Measurements from ENCODE around the gene PCDH12. TPM values are rescaled to one million over a fixed set of nuclear protein-coding genes. Genes with fewer than 3 reads are reported as not detected.

PCDH12 gene
- total RNA-seq, 1 experiment from 2014 or later = 0.15 TPM

DNA sequence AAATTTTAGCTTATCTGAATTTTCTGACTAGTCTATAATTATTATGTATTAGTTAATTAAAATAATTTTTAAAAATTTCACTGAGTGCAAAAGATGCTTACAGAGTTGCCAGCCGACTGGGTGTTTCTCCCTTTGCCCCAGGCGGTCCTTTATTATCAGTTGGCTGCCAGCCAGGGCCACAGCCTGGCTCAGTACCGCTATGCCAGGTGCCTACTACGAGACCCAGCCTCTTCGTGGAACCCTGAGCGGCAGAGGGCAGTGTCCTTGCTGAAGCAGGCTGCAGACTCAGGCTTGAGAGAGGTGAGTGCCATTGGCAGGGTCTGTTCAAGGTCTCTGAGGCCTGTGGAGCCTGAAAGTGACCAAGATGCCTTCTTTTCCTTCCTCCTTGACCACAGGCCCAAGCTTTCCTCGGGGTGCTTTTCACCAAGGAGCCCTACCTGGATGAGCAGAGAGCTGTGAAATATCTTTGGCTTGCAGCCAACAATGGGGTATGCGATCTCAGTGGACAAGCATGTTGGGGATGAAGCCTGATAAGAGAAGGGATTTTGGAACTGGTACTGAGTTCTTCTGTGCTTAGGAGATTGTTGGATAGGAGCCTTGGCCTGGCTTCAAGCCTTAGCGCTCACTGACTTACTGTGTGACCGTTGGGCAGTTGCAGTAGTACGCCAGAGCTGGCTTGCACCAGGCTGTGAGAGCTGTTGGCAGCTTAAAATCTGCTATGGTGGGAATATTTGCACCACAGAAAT lies 23.7 kb downstream of the PCDH12 start:
- no peak for DNase-seq
- Histone ChIP-seq H3K9ac (ENCODE audit: low read length) (no peak overlapping the region), H2AFZ (ENCODE audit: low read length) (no peak overlapping the region), H3K36me3 (ENCODE audit: low read depth, low read length) (peaks cover 9% of the 10 kb centered on the region), H3K4me3 (ENCODE audit: low read length) (no peak overlapping the region), H3K27ac (ENCODE audit: low read length) (no peak overlapping the region), H4K20me1 (ENCODE audit: low read length) (no peaks in the 10 kb centered on the region), H3F3A (ENCODE audit: low read length, unreplicated experiment) (no peaks in the 10 kb centered on the region), H3K27me3 (ENCODE audit: low read length) (no peaks in the 10 kb centered on the region), H3K4me2 (ENCODE audit: low read length) (no peak overlapping the region), H3K79me2 (ENCODE audit: low read length) (no peaks in the 10 kb centered on the region), H3K9me2 (replicated peaks; ENCODE audit: low read length) (no peaks in the 10 kb centered on the region), H3K4me1 (ENCODE audit: insufficient read depth, low read length) (no peaks in the 10 kb centered on the region), H3K9me3 (ENCODE audit: low read length) (no peaks in the 10 kb centered on the region)
- intact Hi-C loops (cut with micrococcal nuclease) = no loop called here
- POLR2A ChIA-PET (ENCODE audit: unreplicated experiment) = no interaction called here
- CTCF ChIA-PET = interaction anchor here (0.6 kb wide), 1 partner anchor 270 kb away, joined by 3 read pairs; no protein-coding TSS in a partner anchor
- BruUV-seq (replicated peaks) = no TSS peak
- no peak for ATAC-seq
- TF ChIP-seq, protein P1, sequence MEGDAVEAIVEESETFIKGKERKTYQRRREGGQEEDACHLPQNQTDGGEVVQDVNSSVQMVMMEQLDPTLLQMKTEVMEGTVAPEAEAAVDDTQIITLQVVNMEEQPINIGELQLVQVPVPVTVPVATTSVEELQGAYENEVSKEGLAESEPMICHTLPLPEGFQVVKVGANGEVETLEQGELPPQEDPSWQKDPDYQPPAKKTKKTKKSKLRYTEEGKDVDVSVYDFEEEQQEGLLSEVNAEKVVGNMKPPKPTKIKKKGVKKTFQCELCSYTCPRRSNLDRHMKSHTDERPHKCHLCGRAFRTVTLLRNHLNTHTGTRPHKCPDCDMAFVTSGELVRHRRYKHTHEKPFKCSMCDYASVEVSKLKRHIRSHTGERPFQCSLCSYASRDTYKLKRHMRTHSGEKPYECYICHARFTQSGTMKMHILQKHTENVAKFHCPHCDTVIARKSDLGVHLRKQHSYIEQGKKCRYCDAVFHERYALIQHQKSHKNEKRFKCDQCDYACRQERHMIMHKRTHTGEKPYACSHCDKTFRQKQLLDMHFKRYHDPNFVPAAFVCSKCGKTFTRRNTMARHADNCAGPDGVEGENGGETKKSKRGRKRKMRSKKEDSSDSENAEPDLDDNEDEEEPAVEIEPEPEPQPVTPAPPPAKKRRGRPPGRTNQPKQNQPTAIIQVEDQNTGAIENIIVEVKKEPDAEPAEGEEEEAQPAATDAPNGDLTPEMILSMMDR (conservative IDR thresholded peaks at IDR 0.05; ENCODE audit: low read depth, low read length) = no peak
- TF ChIP-seq EZH2 (IDR thresholded peaks at IDR 0.05; ENCODE audit: low read length, unreplicated experiment) (no peak), EZH2phosphoT487 (IDR thresholded peaks at IDR 0.05; ENCODE audit: borderline replicate concordance, low read length) (no peak)

DNA sequence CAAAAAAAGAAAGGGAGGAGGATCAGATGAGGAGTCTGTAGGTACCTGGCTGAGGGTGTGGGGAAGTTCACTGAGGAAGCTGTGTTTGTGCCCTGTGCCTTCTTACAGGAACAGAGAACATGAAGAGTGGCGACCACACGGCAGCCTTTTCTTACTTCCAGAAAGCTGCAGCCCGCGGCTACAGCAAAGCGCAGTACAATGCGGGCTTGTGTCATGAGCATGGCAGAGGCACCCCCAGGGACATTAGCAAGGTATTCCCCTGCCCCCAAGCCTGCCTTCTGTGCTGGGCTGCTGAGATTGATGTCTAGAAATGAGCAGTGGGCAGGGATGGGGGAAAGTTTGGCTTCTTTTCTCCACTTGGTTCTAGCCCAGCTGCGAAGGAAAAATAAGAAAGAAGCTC lies 24.9 kb downstream of the PCDH12 start:
- H3K4me1 ChIP-seq (ENCODE audit: insufficient read depth, low read length) = no peaks in the 10 kb centered on the region
- no peak overlapping the region for H2AFZ ChIP-seq (ENCODE audit: low read length)
- no peak overlapping the region for H3K9ac ChIP-seq (ENCODE audit: low read length)
- no peaks in the 10 kb centered on the region for H3K79me2 ChIP-seq (ENCODE audit: low read length)
- H3K27me3 ChIP-seq (ENCODE audit: low read length) = no peaks in the 10 kb centered on the region
- POLR2A ChIA-PET (ENCODE audit: unreplicated experiment) = no interaction called here
- peaks cover 15% of the 10 kb centered on the region for H3K36me3 ChIP-seq (ENCODE audit: low read depth, low read length)
- no peaks in the 10 kb centered on the region for H3K9me3 ChIP-seq (ENCODE audit: low read length)
- BruUV-seq (replicated peaks) = no TSS peak
- intact Hi-C loops (cut with micrococcal nuclease) = no loop called here
- H3K9me2 ChIP-seq (replicated peaks; ENCODE audit: low read length) = no peaks in the 10 kb centered on the region
- ATAC-seq = no peak
- CTCF ChIA-PET = no interaction called here
- H3K4me2 ChIP-seq (ENCODE audit: low read length) = no peak overlapping the region
- no peaks in the 10 kb centered on the region for H4K20me1 ChIP-seq (ENCODE audit: low read length)
- H3K4me3 ChIP-seq (ENCODE audit: low read length) = no peak overlapping the region
- H3F3A ChIP-seq (ENCODE audit: low read length, unreplicated experiment) = no peaks in the 10 kb centered on the region
- no peak overlapping the region for H3K27ac ChIP-seq (ENCODE audit: low read length)
- DNase-seq = no peak
- TF ChIP-seq EZH2phosphoT487 (IDR thresholded peaks at IDR 0.05; ENCODE audit: borderline replicate concordance, low read length) = no peak
- no peak for TF ChIP-seq EZH2 (IDR thresholded peaks at IDR 0.05; ENCODE audit: low read length, unreplicated experiment)
- TF ChIP-seq, protein P1 (conservative IDR thresholded peaks at IDR 0.05; ENCODE audit: low read depth, low read length) = no peak

DNA sequence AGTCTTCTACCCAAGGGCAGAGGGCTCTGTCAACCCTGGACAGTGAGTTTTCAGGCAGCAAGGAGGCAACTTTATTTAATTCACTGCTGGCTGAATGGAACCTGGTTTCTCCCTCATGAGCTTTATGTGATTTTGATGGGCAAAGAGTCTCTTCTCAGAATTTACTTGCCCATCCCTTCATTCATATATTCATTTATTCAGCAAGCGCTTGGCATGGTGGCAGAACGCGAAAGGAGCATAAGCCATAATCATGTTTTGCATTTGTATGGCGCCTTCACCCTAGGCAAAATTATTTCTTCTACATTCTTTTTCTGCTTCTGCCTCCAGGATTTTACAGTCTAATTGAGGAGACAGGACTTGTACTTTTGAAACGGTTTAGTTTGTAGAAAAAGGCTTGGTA lies 26.3 kb downstream of the PCDH12 start:
- Histone ChIP-seq H3K79me2 (ENCODE audit: low read length) (no peaks in the 10 kb centered on the region), H3K9ac (ENCODE audit: low read length) (no peak overlapping the region), H3K4me1 (ENCODE audit: insufficient read depth, low read length) (no peaks in the 10 kb centered on the region), H3K4me3 (ENCODE audit: low read length) (no peak overlapping the region), H3K27me3 (ENCODE audit: low read length) (no peaks in the 10 kb centered on the region), H3K9me3 (ENCODE audit: low read length) (no peaks in the 10 kb centered on the region), H3K4me2 (ENCODE audit: low read length) (no peak overlapping the region), H3K9me2 (replicated peaks; ENCODE audit: low read length) (no peaks in the 10 kb centered on the region), H3F3A (ENCODE audit: low read length, unreplicated experiment) (no peaks in the 10 kb centered on the region), H2AFZ (ENCODE audit: low read length) (no peak overlapping the region), H3K36me3 (ENCODE audit: low read depth, low read length) (peaks cover 18% of the 10 kb centered on the region), H3K27ac (ENCODE audit: low read length) (no peak overlapping the region), H4K20me1 (ENCODE audit: low read length) (no peaks in the 10 kb centered on the region)
- ChIA-PET POLR2A (ENCODE audit: unreplicated experiment) (no interaction called here), CTCF (no interaction called here)
- intact Hi-C loops (cut with micrococcal nuclease) = no loop called here
- no TSS peak for BruUV-seq (replicated peaks)
- ATAC-seq (no peak), DNase-seq (no peak)
- TF ChIP-seq, protein P1 (conservative IDR thresholded peaks at IDR 0.05; ENCODE audit: low read depth, low read length) = no peak
- no peak for TF ChIP-seq EZH2 (IDR thresholded peaks at IDR 0.05; ENCODE audit: low read length, unreplicated experiment)
- no peak for TF ChIP-seq EZH2phosphoT487 (IDR thresholded peaks at IDR 0.05; ENCODE audit: borderline replicate concordance, low read length)
